ENCODE data around the gene MRTFA. TPM values are rescaled to one million over a fixed set of nuclear protein-coding genes. Genes with fewer than 3 reads are reported as not detected.
A peak's percentile ranks its signal among the peaks of the same experiment; 100 is the strongest.

MRTFA gene
- total RNA-seq, 2 experiments from 2014 or later: 55.3 to 58.9 TPM

- ChIA-PET POLR2A (no interaction called here), CTCF (no interaction called here)
- Mint-ChIP-seq H3K9me3 (no peaks in the 10 kb centered on the region), H3K36me3 (ENCODE audit: low read depth) (no peaks in the 10 kb centered on the region), H3K4me1 (ENCODE audit: low read depth) (peaks cover 10% of the 10 kb centered on the region), H3K27ac (no peak overlapping the region), H3K4me3 (no peak overlapping the region), H3K27me3 (no peaks in the 10 kb centered on the region)
- DNase-seq (no peak), ATAC-seq (ENCODE audit: poor library complexity) (no peak)
- Histone ChIP-seq H3K4me3 (ENCODE audit: low read length) (no peak overlapping the region), H3K9me3 (ENCODE audit: control insufficient read depth in 1 of 2, insufficient read depth in 1 of 2, low read length in 2 of 2) (no peaks in the 10 kb centered on the region), H3K27ac (ENCODE audit: low read depth in 1 of 2, low read length in 2 of 2) (no peak overlapping the region), H3K27me3 (ENCODE audit: control insufficient read depth in 1 of 2, insufficient read depth in 2 of 2, low read length in 2 of 2) (no peaks in the 10 kb centered on the region), H3K36me3 (ENCODE audit: insufficient read depth, low read length) (no peaks in the 10 kb centered on the region), H3K4me1 (ENCODE audit: insufficient read depth, low read length) (peaks cover 10% of the 10 kb centered on the region)
- no peak for TF ChIP-seq CTCF (IDR thresholded peaks at IDR 0.05)
- intact Hi-C loops (cut with DNase I, micrococcal nuclease): no loop called here
Observed at GRCh38 chr22:40654522-40655167, 18.1 kb upstream of the MRTFA start.

GRCh38 chr22:40653361-40653760 is 16.8 kb upstream of the MRTFA start:
- Histone ChIP-seq H3K9me3 (ENCODE audit: control insufficient read depth in 1 of 2, insufficient read depth in 1 of 2, low read length in 2 of 2) (no peaks in the 10 kb centered on the region), H3K4me3 (ENCODE audit: low read length) (no peak overlapping the region), H3K27ac (ENCODE audit: low read depth in 1 of 2, low read length in 2 of 2) (no peak overlapping the region), H3K27me3 (ENCODE audit: control insufficient read depth in 1 of 2, insufficient read depth in 2 of 2, low read length in 2 of 2) (no peaks in the 10 kb centered on the region), H3K4me1 (ENCODE audit: insufficient read depth, low read length) (peaks cover 10% of the 10 kb centered on the region), H3K36me3 (ENCODE audit: insufficient read depth, low read length) (no peaks in the 10 kb centered on the region)
- DNase-seq (no peak), ATAC-seq (ENCODE audit: poor library complexity) (no peak)
- Mint-ChIP-seq H3K4me3 (no peak overlapping the region), H3K27me3 (no peaks in the 10 kb centered on the region), H3K9me3 (no peaks in the 10 kb centered on the region), H3K36me3 (ENCODE audit: low read depth) (no peaks in the 10 kb centered on the region), H3K27ac (no peak overlapping the region), H3K4me1 (ENCODE audit: low read depth) (peaks cover 11% of the 10 kb centered on the region)
- CTCF ChIA-PET: no interaction called here
- POLR2A ChIA-PET: interaction anchor here (0.5 kb wide), 1 partner anchor 459 kb away, joined by 3 read pairs; no protein-coding TSS in a partner anchor
- TF ChIP-seq CTCF (IDR thresholded peaks at IDR 0.05): no peak
- intact Hi-C loops (cut with DNase I, micrococcal nuclease): no loop called here

- Histone ChIP-seq H3K27ac (ENCODE audit: low read depth in 1 of 2, low read length in 2 of 2) (peak overlapping the region in 1 of 2 donors; percentile 37), H3K9me3 (ENCODE audit: control insufficient read depth in 1 of 2, insufficient read depth in 1 of 2, low read length in 2 of 2) (no peaks in the 10 kb centered on the region), H3K4me3 (ENCODE audit: low read length) (peak overlapping the region; percentile 57), H3K4me1 (ENCODE audit: insufficient read depth, low read length) (peaks cover 16% of the 10 kb centered on the region), H3K36me3 (ENCODE audit: insufficient read depth, low read length) (no peaks in the 10 kb centered on the region), H3K27me3 (ENCODE audit: control insufficient read depth in 1 of 2, insufficient read depth in 2 of 2, low read length in 2 of 2) (no peaks in the 10 kb centered on the region)
- Mint-ChIP-seq H3K27ac (peak overlapping the region; percentile 92), H3K27me3 (no peaks in the 10 kb centered on the region), H3K4me1 (ENCODE audit: low read depth) (peaks cover 18% of the 10 kb centered on the region), H3K36me3 (ENCODE audit: low read depth) (no peaks in the 10 kb centered on the region), H3K4me3 (peak overlapping the region; percentile 91), H3K9me3 (no peaks in the 10 kb centered on the region)
- peak; percentile 37 to 90 (median 60) for DNase-seq
- intact Hi-C loops (cut with DNase I, micrococcal nuclease): no loop called here
- TF ChIP-seq CTCF (IDR thresholded peaks at IDR 0.05): no peak
- ChIA-PET POLR2A (interaction anchor here (0.7 to 2.3 kb wide), 3 partner anchors 15 to 215 kb away, joined by 3 to 16 read pairs (median 3); partner anchors contain the start of gene MRTFA), CTCF (interaction anchor here (0.5 to 1.8 kb wide), 3 partner anchors 31 to 164 kb away, joined by 3 to 6 read pairs (median 5); no protein-coding TSS in a partner anchor)
- ATAC-seq (ENCODE audit: poor library complexity): peak; percentile 93
Observed at GRCh38 chr22:40651563-40652501, 15.3 kb upstream of the MRTFA start.

All from CD4-positive, alpha-beta T cell (primary cell).